ENCODE measurements around the gene TYK2. TPM values are rescaled to one million over a fixed set of nuclear protein-coding genes. Genes with fewer than 3 reads are reported as not detected.
A peak's percentile ranks its signal among the peaks of the same experiment; 100 is the strongest.

The TYK2 gene
- total RNA-seq, 6 donors from 2014 or later = 91.5 to 569 (median 152) TPM

DNA sequence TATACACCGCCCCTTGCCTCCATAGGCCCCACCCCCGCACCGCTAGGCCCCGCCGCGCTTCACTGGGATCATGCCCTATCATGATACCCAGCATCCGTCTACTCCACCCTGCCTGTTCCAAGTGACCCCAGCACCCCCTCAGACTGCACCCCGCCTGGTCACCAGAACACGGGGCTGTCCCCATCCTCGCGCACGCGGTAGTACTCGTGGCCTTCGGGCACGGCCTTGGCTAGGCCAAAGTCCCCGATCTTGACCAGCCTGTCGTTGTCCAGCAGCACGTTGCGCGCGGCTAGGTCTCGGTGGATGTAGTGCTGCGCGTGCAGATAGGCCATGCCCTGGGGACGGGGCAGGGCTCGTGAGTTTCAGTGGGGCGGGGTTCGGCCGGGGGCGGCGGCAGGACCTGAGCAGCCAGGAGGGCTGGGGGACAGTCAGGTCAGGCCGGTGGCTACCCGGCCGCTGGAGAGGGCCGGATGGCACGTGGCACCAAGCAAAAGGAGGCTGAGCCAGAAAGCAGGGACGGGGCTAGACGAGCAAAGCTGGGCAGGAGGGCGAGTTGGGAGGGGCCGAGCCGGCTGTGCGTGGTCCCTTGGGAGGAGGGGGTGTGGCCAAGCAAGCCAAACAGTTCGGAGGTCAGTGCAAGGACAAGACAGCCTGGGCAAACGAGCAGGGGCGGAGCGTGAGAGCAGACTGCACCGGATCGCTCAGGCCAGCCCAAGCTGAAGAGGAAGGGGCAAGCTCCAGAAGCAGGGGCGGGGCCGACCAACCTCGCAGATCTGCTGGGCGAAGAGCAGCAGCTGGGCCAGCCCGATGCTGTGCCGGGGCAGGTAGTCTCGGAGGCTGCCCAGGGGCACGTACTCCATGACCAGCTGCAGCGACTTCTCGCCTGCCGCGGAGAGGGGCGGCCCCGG is 27.4 kb downstream of the TYK2 start:
- Histone ChIP-seq H3K27me3 (no peaks in the 10 kb centered on the region), H3K36me3 (peaks cover 10 to 82% (median 64%) of the 10 kb centered on the region in 4 donors), H3K9me3 (no peaks in the 10 kb centered on the region), H3K4me1 (no peaks in the 10 kb centered on the region), H3K27ac (peak overlapping the region in 2 of 4 donors; percentile 14 to 40), H3K4me3 (no peak overlapping the region)
- ATAC-seq (ENCODE audit: low FRiP score in 2 of 2) (peak; percentile 37 to 63), DNase-seq (peak in 1 of 2 donors; percentile 80)
- TF ChIP-seq, protein P1, sequence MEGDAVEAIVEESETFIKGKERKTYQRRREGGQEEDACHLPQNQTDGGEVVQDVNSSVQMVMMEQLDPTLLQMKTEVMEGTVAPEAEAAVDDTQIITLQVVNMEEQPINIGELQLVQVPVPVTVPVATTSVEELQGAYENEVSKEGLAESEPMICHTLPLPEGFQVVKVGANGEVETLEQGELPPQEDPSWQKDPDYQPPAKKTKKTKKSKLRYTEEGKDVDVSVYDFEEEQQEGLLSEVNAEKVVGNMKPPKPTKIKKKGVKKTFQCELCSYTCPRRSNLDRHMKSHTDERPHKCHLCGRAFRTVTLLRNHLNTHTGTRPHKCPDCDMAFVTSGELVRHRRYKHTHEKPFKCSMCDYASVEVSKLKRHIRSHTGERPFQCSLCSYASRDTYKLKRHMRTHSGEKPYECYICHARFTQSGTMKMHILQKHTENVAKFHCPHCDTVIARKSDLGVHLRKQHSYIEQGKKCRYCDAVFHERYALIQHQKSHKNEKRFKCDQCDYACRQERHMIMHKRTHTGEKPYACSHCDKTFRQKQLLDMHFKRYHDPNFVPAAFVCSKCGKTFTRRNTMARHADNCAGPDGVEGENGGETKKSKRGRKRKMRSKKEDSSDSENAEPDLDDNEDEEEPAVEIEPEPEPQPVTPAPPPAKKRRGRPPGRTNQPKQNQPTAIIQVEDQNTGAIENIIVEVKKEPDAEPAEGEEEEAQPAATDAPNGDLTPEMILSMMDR (IDR thresholded peaks at IDR 0.05) = no peak
- TF ChIP-seq EP300 (IDR thresholded peaks at IDR 0.05) (no peak), POLR2A (IDR thresholded peaks at IDR 0.05) (no peak), POLR2AphosphoS5 (IDR thresholded peaks at IDR 0.05) (no peak)
- 88% methylated on average over 41 to 59 of the region's 63 CpGs for WGBS, 2 donors

DNA sequence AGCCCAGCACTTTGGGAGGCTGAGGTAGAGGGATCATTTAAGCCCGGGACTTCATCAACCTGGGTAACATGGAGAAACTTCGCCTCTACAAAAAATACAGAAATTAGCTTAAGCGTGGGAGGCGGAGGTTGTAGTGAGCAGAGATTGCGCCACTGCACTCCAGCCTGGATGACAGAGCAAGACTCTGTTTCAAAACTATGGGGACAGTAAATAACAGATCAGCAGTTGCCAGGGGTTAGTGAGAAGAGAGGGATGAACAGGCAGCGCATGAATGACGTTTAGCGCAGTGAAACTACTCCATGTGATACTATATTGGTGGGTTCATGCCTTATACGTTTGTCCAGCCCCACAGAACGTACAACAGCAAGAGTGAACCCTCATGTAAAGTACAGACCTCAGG is 33.9 kb downstream of the TYK2 start:
- DNase-seq (peak in 1 of 2 donors; percentile 86), ATAC-seq (ENCODE audit: low FRiP score in 2 of 2) (peak; percentile 85 to 89)
- peaks cover 0 to 7% (median 4%) of the 10 kb centered on the region in 4 donors for H3K4me1 ChIP-seq
- 36 to 57% methylated on average over 10 of the region's 10 CpGs for WGBS, 2 donors
- peak overlapping the region; percentile 54 to 83 (median 74) for H3K27ac ChIP-seq
- no peaks in the 10 kb centered on the region for H3K27me3 ChIP-seq
- H3K4me3 ChIP-seq = no peak overlapping the region
- peaks cover 3 to 21% (median 14%) of the 10 kb centered on the region in 4 donors for H3K36me3 ChIP-seq
- H3K9me3 ChIP-seq = no peaks in the 10 kb centered on the region
- TF ChIP-seq POLR2AphosphoS5 (IDR thresholded peaks at IDR 0.05) (peak; percentile 39 to 43), POLR2A (IDR thresholded peaks at IDR 0.05) (peak in 1 of 4 donors; percentile 20)
- TF ChIP-seq, protein P1 (IDR thresholded peaks at IDR 0.05) = no peak

DNA sequence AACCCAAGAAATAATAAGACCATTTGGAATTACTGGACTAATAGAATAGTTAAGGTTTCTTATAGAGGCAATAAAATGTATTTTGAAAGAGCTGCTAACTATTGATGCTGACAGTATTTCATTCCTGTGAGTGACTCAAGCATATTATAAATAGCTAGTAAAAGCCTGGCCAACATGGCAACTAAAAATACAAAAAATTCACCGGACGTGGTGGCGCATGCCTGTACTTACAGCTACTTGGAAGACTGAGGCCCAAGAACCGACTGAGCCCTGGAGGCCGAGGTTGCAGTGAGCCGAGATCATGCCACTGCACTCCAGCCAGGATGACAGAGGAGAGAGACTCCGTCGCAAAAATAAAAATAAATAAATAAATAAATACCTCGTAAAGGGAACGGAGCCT is 35.6 kb downstream of the TYK2 start:
- peaks cover 0 to 4% (median 1%) of the 10 kb centered on the region in 4 donors for H3K36me3 ChIP-seq
- 85 to 91% methylated on average over 10 of the region's 10 CpGs for WGBS, 2 donors
- ATAC-seq (ENCODE audit: low FRiP score in 2 of 2) (no peak), DNase-seq (no peak)
- H3K9me3 ChIP-seq = no peaks in the 10 kb centered on the region
- peaks cover 0 to 11% (median 4%) of the 10 kb centered on the region in 4 donors for H3K4me1 ChIP-seq
- no peak overlapping the region for H3K27ac ChIP-seq
- no peak overlapping the region for H3K4me3 ChIP-seq
- TF ChIP-seq EP300 (IDR thresholded peaks at IDR 0.05) = no peak
- TF ChIP-seq POLR2A (IDR thresholded peaks at IDR 0.05) = no peak
- no peak for TF ChIP-seq POLR2AphosphoS5 (IDR thresholded peaks at IDR 0.05)
- TF ChIP-seq, protein P1 (IDR thresholded peaks at IDR 0.05) = no peak
- no peaks in the 10 kb centered on the region for H3K27me3 ChIP-seq

DNA sequence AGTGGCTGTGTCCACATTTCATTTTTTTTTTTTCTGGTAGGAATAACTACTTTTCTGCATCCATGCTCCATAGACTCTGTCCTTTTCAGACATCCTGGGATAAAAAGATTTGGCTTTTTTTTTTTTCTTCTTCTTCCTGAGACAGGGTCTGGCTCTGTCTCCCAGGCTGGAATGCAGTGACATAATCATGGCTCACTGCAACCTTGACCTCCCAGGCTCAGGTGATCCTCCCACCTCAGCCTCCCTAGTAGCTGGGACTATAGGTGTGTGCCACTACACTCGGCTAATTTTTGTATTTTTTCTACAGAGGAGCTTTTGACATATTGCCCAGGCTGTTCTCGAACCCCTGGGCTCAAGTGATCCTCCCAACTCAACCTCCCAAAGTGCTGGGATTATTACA is 36.9 kb downstream of the TYK2 start:
- H3K4me3 ChIP-seq = no peak overlapping the region
- ATAC-seq (ENCODE audit: low FRiP score in 2 of 2) (no peak), DNase-seq (no peak)
- H3K27me3 ChIP-seq = no peaks in the 10 kb centered on the region
- no peaks in the 10 kb centered on the region for H3K36me3 ChIP-seq
- no peak overlapping the region for H3K27ac ChIP-seq
- no peaks in the 10 kb centered on the region for H3K9me3 ChIP-seq
- WGBS, 2 donors = 87 to 90% methylated on average over 2 of the region's 2 CpGs
- TF ChIP-seq POLR2AphosphoS5 (IDR thresholded peaks at IDR 0.05) (no peak), POLR2A (IDR thresholded peaks at IDR 0.05) (no peak)
- peaks cover 0 to 15% (median 5%) of the 10 kb centered on the region in 4 donors for H3K4me1 ChIP-seq

DNA sequence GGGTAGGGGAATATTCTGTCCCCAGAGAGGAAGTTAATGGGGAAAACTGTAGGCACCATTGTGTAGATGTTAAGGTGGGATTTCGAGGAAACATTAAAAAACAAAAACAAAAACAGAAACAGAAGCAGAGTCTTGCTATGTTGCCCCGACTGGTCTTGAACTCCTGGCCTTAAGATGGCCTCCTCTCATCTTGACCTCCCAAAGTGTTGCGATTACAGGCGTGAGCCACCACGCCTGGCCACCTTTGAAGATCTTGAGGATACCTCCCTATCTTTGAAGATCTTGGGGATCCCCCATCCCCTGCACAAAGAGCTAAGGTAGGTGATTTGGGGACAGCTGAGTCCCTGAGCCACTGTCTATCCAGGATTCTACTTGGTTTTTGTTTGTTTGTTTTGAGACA is 40.4 kb downstream of the TYK2 start:
- 79 to 85% methylated on average over 5 of the region's 5 CpGs for WGBS, 2 donors
- ATAC-seq (ENCODE audit: low FRiP score in 2 of 2) (no peak), DNase-seq (no peak)
- TF ChIP-seq EP300 (IDR thresholded peaks at IDR 0.05) = no peak
- TF ChIP-seq, protein P1 (IDR thresholded peaks at IDR 0.05) = no peak
- no peak for TF ChIP-seq POLR2AphosphoS5 (IDR thresholded peaks at IDR 0.05)
- no peak for TF ChIP-seq POLR2A (IDR thresholded peaks at IDR 0.05)
- peak overlapping the region in 3 of 4 donors; percentile 18 to 82 (median 68) for H3K27ac ChIP-seq
- no peaks in the 10 kb centered on the region for H3K27me3 ChIP-seq
- no peak overlapping the region for H3K4me3 ChIP-seq
- no peaks in the 10 kb centered on the region for H3K36me3 ChIP-seq
- peaks cover 0 to 17% (median 6%) of the 10 kb centered on the region in 4 donors for H3K4me1 ChIP-seq
- H3K9me3 ChIP-seq = no peaks in the 10 kb centered on the region
